ENCODE results near the gene RAE1.

DNA sequence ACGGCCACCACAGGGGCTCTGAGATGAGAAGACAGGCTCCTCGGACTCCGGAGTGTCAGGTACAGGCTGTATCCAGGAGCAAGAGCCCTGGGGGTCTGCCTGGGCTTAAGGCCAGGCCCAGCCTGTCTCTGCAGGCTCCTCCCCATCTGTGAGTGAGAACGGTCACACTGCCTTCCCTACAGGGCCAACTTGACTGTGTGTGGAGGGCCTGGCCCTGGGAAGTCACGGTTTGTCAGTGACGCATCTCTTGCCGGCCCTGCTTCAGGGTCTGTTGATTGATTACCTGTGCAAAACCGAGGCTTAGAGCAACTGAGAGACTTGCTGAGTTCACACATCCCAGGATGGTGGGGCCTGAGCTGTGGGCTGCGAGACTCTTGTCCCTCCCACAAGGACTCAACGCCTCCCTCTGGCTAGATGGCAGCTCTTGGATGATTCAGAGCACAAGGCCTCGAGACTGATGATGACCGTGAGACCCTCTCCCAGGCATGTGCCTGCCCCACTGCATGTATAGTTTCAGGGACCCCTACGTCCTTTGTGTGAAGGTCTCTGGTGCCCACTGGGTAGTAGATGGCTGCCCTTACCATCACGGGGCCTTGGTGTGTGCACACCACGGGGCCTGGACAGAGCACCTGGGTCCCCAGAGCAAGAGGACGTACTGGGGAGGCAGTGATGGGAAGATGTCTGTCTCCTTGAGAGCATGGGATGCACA, 46.1 kb downstream of the RAE1 start:
- TF ChIP-seq POLR2AphosphoS5 (IDR thresholded peaks at IDR 0.05; ENCODE audit: low read depth) (no peak; the same call in 1 of the 2 replicates), EZH2 (IDR thresholded peaks at IDR 0.05; ENCODE audit: low read depth, unreplicated experiment) (no peak), EZH2phosphoT487 (IDR thresholded peaks at IDR 0.05; ENCODE audit: unreplicated experiment) (no peak), ZNF114 (CRISPR knock-in tag; IDR thresholded peaks at IDR 0.05) (no peak), CREB1 (CRISPR knock-in tag; IDR thresholded peaks at IDR 0.05; ENCODE audit: low read depth) (no peak), ZNF331 (CRISPR knock-in tag; IDR thresholded peaks at IDR 0.05; ENCODE audit: low read depth) (no peak)
- TF ChIP-seq, protein P1, sequence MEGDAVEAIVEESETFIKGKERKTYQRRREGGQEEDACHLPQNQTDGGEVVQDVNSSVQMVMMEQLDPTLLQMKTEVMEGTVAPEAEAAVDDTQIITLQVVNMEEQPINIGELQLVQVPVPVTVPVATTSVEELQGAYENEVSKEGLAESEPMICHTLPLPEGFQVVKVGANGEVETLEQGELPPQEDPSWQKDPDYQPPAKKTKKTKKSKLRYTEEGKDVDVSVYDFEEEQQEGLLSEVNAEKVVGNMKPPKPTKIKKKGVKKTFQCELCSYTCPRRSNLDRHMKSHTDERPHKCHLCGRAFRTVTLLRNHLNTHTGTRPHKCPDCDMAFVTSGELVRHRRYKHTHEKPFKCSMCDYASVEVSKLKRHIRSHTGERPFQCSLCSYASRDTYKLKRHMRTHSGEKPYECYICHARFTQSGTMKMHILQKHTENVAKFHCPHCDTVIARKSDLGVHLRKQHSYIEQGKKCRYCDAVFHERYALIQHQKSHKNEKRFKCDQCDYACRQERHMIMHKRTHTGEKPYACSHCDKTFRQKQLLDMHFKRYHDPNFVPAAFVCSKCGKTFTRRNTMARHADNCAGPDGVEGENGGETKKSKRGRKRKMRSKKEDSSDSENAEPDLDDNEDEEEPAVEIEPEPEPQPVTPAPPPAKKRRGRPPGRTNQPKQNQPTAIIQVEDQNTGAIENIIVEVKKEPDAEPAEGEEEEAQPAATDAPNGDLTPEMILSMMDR (conservative IDR thresholded peaks at IDR 0.05; ENCODE audit: low read depth in 2 of 2): no peak
- TF ChIP-seq, protein P2, sequence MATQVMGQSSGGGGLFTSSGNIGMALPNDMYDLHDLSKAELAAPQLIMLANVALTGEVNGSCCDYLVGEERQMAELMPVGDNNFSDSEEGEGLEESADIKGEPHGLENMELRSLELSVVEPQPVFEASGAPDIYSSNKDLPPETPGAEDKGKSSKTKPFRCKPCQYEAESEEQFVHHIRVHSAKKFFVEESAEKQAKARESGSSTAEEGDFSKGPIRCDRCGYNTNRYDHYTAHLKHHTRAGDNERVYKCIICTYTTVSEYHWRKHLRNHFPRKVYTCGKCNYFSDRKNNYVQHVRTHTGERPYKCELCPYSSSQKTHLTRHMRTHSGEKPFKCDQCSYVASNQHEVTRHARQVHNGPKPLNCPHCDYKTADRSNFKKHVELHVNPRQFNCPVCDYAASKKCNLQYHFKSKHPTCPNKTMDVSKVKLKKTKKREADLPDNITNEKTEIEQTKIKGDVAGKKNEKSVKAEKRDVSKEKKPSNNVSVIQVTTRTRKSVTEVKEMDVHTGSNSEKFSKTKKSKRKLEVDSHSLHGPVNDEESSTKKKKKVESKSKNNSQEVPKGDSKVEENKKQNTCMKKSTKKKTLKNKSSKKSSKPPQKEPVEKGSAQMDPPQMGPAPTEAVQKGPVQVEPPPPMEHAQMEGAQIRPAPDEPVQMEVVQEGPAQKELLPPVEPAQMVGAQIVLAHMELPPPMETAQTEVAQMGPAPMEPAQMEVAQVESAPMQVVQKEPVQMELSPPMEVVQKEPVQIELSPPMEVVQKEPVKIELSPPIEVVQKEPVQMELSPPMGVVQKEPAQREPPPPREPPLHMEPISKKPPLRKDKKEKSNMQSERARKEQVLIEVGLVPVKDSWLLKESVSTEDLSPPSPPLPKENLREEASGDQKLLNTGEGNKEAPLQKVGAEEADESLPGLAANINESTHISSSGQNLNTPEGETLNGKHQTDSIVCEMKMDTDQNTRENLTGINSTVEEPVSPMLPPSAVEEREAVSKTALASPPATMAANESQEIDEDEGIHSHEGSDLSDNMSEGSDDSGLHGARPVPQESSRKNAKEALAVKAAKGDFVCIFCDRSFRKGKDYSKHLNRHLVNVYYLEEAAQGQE (IDR thresholded peaks at IDR 0.05; ENCODE audit: unreplicated experiment): no peak
